H9 (cell line): ENCODE measurements around the gene RBBP9. TPM values are rescaled to one million over a fixed set of nuclear protein-coding genes. Genes with fewer than 3 reads are reported as not detected.

ENCODE experiments used
- DNase-seq: peaks from one replicate; pipeline ENCODE4 v3.0.0-alpha.2; 2017
- H2AFZ ChIP-seq: one replicate; pipeline ENCODE4 v1.6.1; 2013; ENCODE audit warnings: mild to moderate bottlenecking, low read length, control low read depth, moderate library complexity
- H2AK5ac ChIP-seq: 2 replicates; pipeline ENCODE4 v1.6.1; 2013; ENCODE audit warnings: low read length, control low read depth, mixed read lengths; ENCODE audit not compliant: insufficient read length
- H2BK120ac ChIP-seq: one replicate; pipeline ENCODE4 v1.6.1; 2013; ENCODE audit warnings: low read depth, mild to moderate bottlenecking, low read length, control low read depth, inconsistent platforms; ENCODE audit not compliant: poor library complexity, severe bottlenecking
- H2BK12ac ChIP-seq: 2 replicates; pipeline ENCODE4 v1.6.1; 2013; ENCODE audit warnings: low read length, control low read depth, mixed read lengths, low read depth; ENCODE audit not compliant: insufficient read length
- H2BK15ac ChIP-seq: 2 replicates; pipeline ENCODE4 v1.6.1; 2013; ENCODE audit warnings: low read depth, low read length, control low read depth
- H2BK20ac ChIP-seq: one replicate; pipeline ENCODE4 v1.6.1; 2013; ENCODE audit warnings: low read depth, mild to moderate bottlenecking, low read length, control low read depth, inconsistent platforms; ENCODE audit not compliant: poor library complexity, severe bottlenecking
- H2BK5ac ChIP-seq: 2 replicates; pipeline ENCODE4 v1.6.1; 2013; ENCODE audit warnings: low read length, control low read depth, mixed read lengths; ENCODE audit not compliant: insufficient read length
- H3K14ac ChIP-seq: 2 replicates; pipeline ENCODE4 v1.6.1; 2013; ENCODE audit warnings: low read length, control low read depth; ENCODE audit not compliant: insufficient read depth
- H3K18ac ChIP-seq: 2 replicates; pipeline ENCODE4 v1.6.1; 2013; ENCODE audit warnings: low read depth, mild to moderate bottlenecking, mixed read lengths, low read length, control low read depth; ENCODE audit not compliant: insufficient read length
- H3K23ac ChIP-seq: 2 replicates; pipeline ENCODE4 v1.6.1; 2013; ENCODE audit warnings: low read length, control low read depth, mixed read lengths, low read depth; ENCODE audit not compliant: insufficient read length
- H3K23me2 ChIP-seq: 2 replicates; pipeline ENCODE4 v1.6.1; 2013; ENCODE audit warnings: low read depth, mild to moderate bottlenecking, mixed read lengths, low read length, control low read depth; ENCODE audit not compliant: insufficient read length, poor library complexity, severe bottlenecking
- H3K27ac ChIP-seq: 2 replicates; pipeline ENCODE4 v1.5.1; 2013; ENCODE audit warnings: low read length, control low read depth, mixed read lengths, low read depth; ENCODE audit not compliant: insufficient read length
- H3K27me3 ChIP-seq: 2 replicates; pipeline ENCODE4 v1.6.1; 2013; ENCODE audit warnings: low read length, control low read depth, inconsistent platforms; ENCODE audit not compliant: insufficient read depth
- H3K4ac ChIP-seq: 2 replicates; pipeline ENCODE4 v1.6.1; 2013; ENCODE audit warnings: low read depth, mild to moderate bottlenecking, control low read depth, inconsistent platforms, low read length, moderate library complexity
- H3K4me1 ChIP-seq: 2 replicates; pipeline ENCODE4 v1.6.1; 2013; ENCODE audit warnings: low read length, control low read depth, inconsistent platforms; ENCODE audit not compliant: insufficient read depth
- H3K4me2 ChIP-seq: 2 replicates; pipeline ENCODE4 v1.6.1; 2013; ENCODE audit warnings: low read length, control low read depth, mixed read lengths; ENCODE audit not compliant: insufficient read length, insufficient read depth
- H3K56ac ChIP-seq: 2 replicates; pipeline ENCODE4 v1.6.1; 2013; ENCODE audit warnings: low read depth, mild to moderate bottlenecking, mixed read lengths, low read length, control low read depth; ENCODE audit not compliant: insufficient read length
- H3K79me1 ChIP-seq: 2 replicates; pipeline ENCODE4 v1.6.1; 2013; ENCODE audit warnings: low read depth, mild to moderate bottlenecking, moderate library complexity, low read length, control low read depth, inconsistent platforms; ENCODE audit not compliant: insufficient read depth, poor library complexity, severe bottlenecking
- H3K79me2 ChIP-seq: 2 replicates; pipeline ENCODE4 v1.6.1; 2013; ENCODE audit warnings: low read length, control low read depth, inconsistent platforms; ENCODE audit not compliant: insufficient read depth
- H3K9ac ChIP-seq: 2 replicates; pipeline ENCODE4 v1.6.1; 2013; ENCODE audit warnings: low read length, control low read depth, mixed read lengths; ENCODE audit not compliant: insufficient read length; ENCODE audit errors: extremely low read depth
- H3K9me3 ChIP-seq: one replicate; pipeline ENCODE4 v1.6.1; 2013; ENCODE audit warnings: low read depth, low read length, inconsistent platforms; ENCODE audit not compliant: control insufficient read depth
- H3T11ph ChIP-seq: one replicate; pipeline ENCODE4 v1.6.1; 2013; ENCODE audit warnings: mild to moderate bottlenecking, low read length, control low read depth, inconsistent platforms
- H4K20me1 ChIP-seq: one replicate; pipeline ENCODE4 v1.6.1; 2013; ENCODE audit not compliant: control insufficient read depth, insufficient read length, insufficient read depth
- H4K5ac ChIP-seq: 2 replicates; pipeline ENCODE4 v1.6.1; 2013; ENCODE audit warnings: low read depth, mild to moderate bottlenecking, mixed read lengths, low read length, control low read depth; ENCODE audit not compliant: insufficient read length
- H4K8ac ChIP-seq: replicated peaks from 2 replicates; pipeline ENCODE4 v1.6.1; 2013; ENCODE audit warnings: low read length, control low read depth, mixed read lengths, low read depth; ENCODE audit not compliant: insufficient read length
- H4K91ac ChIP-seq: 2 replicates; pipeline ENCODE4 v1.6.1; 2013; ENCODE audit warnings: low read depth, mild to moderate bottlenecking, moderate library complexity, mixed read lengths, low read length, control low read depth; ENCODE audit not compliant: insufficient read length
- H3K27ac Mint-ChIP-seq, 3 experiments: 2 replicates in 2 of 3; 3 replicates in 1 of 3; pipeline ENCODE4 v1.8.0; 2020 to 2021; ENCODE audit warnings: mixed read lengths in 3 of 3, mild to moderate bottlenecking in 1 of 3, moderate library complexity in 1 of 3
- H3K27me3 Mint-ChIP-seq: 2 replicates; pipeline ENCODE4 v1.8.0; 2021; ENCODE audit warnings: low read depth, mild to moderate bottlenecking, moderate library complexity, mixed read lengths
- H3K36me3 Mint-ChIP-seq, 3 experiments: 2 replicates in 2 of 3; 3 replicates in 1 of 3; pipeline ENCODE4 v1.8.0; 2020 to 2021; ENCODE audit warnings: low read depth in 3 of 3, mixed read lengths in 3 of 3; ENCODE audit not compliant: insufficient read depth in 1 of 3
- H3K4me1 Mint-ChIP-seq, 2 experiments: 2 replicates each; pipeline ENCODE4 v1.8.0; 2020; ENCODE audit warnings: mixed read lengths in 2 of 2
- H3K4me3 Mint-ChIP-seq, 2 experiments: 2 replicates in 1 of 2; 3 replicates in 1 of 2; pipeline ENCODE4 v1.8.0; 2020 to 2021; ENCODE audit warnings: mild to moderate bottlenecking in 2 of 2, mixed read lengths in 2 of 2, moderate library complexity in 1 of 2
- H3K9me3 Mint-ChIP-seq, 2 experiments: 2 replicates in 1 of 2; 3 replicates in 1 of 2; pipeline ENCODE4 v1.8.0; 2020; ENCODE audit warnings: mild to moderate bottlenecking in 2 of 2, mixed read lengths in 2 of 2, moderate library complexity in 1 of 2
- CTCF ChIP-seq: fragments of 200-600 bp; sonication (generic); conservative IDR thresholded peaks from 3 replicates; pipeline ENCODE4 v1.8.0; 2021; ENCODE audit warnings: antibody characterized with exemption, mild to moderate bottlenecking
- WGBS: extraction: QIAGEN DNeasy Blood & Tissue Kit; methylation state at CpG from one replicate; pipeline ENCODE4 v1.1.7; 2013; ENCODE audit warnings: missing lambda C conversion rate, low lambda C conversion rate, mixed read lengths; ENCODE audit not compliant: insufficient read length; ENCODE audit errors: extremely low coverage; 5-methylcytosine and 5-hydroxymethylcytosine counted together
- total RNA-seq: library from RNA; stranded (reverse); gene quantifications from 2 replicates; pipeline ENCODE4 v1.2.1, GENCODE V29; 2021

The RBBP9 gene
- total RNA-seq, 1 experiment from 2014 or later: 12.0 TPM

- Histone ChIP-seq H3K14ac (no peak overlapping the region), H2AFZ (no peak overlapping the region), H3T11ph (no peak overlapping the region), H2AK5ac (no peak overlapping the region), H3K4ac (no peak overlapping the region), H4K5ac (no peak overlapping the region), H3K9me3 (no peaks in the 10 kb centered on the region), H2BK120ac (no peak overlapping the region), H3K18ac (no peak overlapping the region), H3K9ac (no peak overlapping the region), H3K4me2 (no peak overlapping the region), H3K4me1 (no peaks in the 10 kb centered on the region), H2BK15ac (no peak overlapping the region), H3K79me2 (no peaks in the 10 kb centered on the region), H3K27ac (no peak overlapping the region), H4K20me1 (no peaks in the 10 kb centered on the region), H3K27me3 (no peaks in the 10 kb centered on the region), H4K8ac (no peak overlapping the region), H3K56ac (no peak overlapping the region), H2BK12ac (no peak overlapping the region), H3K23me2 (no peaks in the 10 kb centered on the region), H2BK5ac (no peak overlapping the region), H4K91ac (no peak overlapping the region), H3K79me1 (no peaks in the 10 kb centered on the region), H3K23ac (no peak overlapping the region), H2BK20ac (no peak overlapping the region)
- Mint-ChIP-seq H3K4me1 (no peaks in the 10 kb centered on the region), H3K27ac (no peak overlapping the region), H3K36me3 (peaks cover 20 to 67% (median 44%) of the 10 kb centered on the region in 3 experiments), H3K27me3 (no peaks in the 10 kb centered on the region), H3K9me3 (0 out of 5 replicates have a peak, but pooled peaks cover 0 to 2% of the 10 kb centered on the region in 2 experiments), H3K4me3 (no peak overlapping the region)
- TF ChIP-seq CTCF: no peak
- no peak for DNase-seq
- no CpG with 5 or more reads among the region's 5 CpGs for WGBS
Observed at GRCh38 chr20:18541741-18542140, 44.7 kb upstream of the RBBP9 start.
